Glutamatergic neuron (in vitro differentiated cells): Measurements from ENCODE around the gene MICAL3. TPM values are rescaled to one million over a fixed set of nuclear protein-coding genes. Genes with fewer than 3 reads are reported as not detected.

Experiments used
- DNase-seq: peaks from one replicate; pipeline ENCODE4 v3.0.0; 2022
- H3K27ac Mint-ChIP-seq: one replicate; pipeline ENCODE4 v1.8.0; 2020; ENCODE audit warnings: mild to moderate bottlenecking, mixed read lengths, inconsistent platforms; ENCODE audit not compliant: unreplicated experiment
- H3K27me3 Mint-ChIP-seq: one replicate; pipeline ENCODE4 v1.8.0; 2020; ENCODE audit warnings: mild to moderate bottlenecking, moderate library complexity, mixed read lengths, inconsistent platforms; ENCODE audit not compliant: unreplicated experiment
- H3K36me3 Mint-ChIP-seq: one replicate; pipeline ENCODE4 v1.8.0; 2020; ENCODE audit warnings: mild to moderate bottlenecking, mixed read lengths, inconsistent platforms; ENCODE audit not compliant: unreplicated experiment
- H3K4me1 Mint-ChIP-seq: one replicate; pipeline ENCODE4 v1.8.0; 2020; ENCODE audit warnings: mild to moderate bottlenecking, low read depth, mixed read lengths, inconsistent platforms; ENCODE audit not compliant: unreplicated experiment
- H3K4me3 Mint-ChIP-seq: one replicate; pipeline ENCODE4 v1.8.0; 2020; ENCODE audit warnings: mild to moderate bottlenecking, mixed read lengths, inconsistent platforms; ENCODE audit not compliant: unreplicated experiment
- H3K9me3 Mint-ChIP-seq: one replicate; pipeline ENCODE4 v1.8.0; 2020; ENCODE audit warnings: mild to moderate bottlenecking, moderate library complexity, mixed read lengths, inconsistent platforms; ENCODE audit not compliant: unreplicated experiment
- total RNA-seq: library from RNA; stranded (reverse); fragmentation: NEBNext Ultra II Directional; extraction: Animal tissue kit (Norgen Biotek cat#: 25700); gene quantifications from one replicate; pipeline ENCODE4 v1.2.1, GENCODE V29; 2021; ENCODE audit not compliant: unreplicated experiment
- TF ChIP-seq, protein P1 (sequence below): fragments of 200-600 bp; sonication (generic); IDR thresholded peaks from one replicate; pipeline ENCODE4 v1.5.0; 2021; ENCODE audit not compliant: partially characterized antibody, unreplicated experiment

Gene MICAL3
- total RNA-seq, 1 donor from 2014 or later = 132 TPM

GRCh38 chr22:17968126-17968525, 56.2 kb downstream of the MICAL3 start:
- Mint-ChIP-seq H3K27me3 (peaks cover 11% of the 10 kb centered on the region), H3K36me3 (peaks cover 4% of the 10 kb centered on the region), H3K4me3 (peak overlapping the region; percentile 35), H3K4me1 (peaks cover 70% of the 10 kb centered on the region), H3K9me3 (peaks cover 20% of the 10 kb centered on the region), H3K27ac (peak overlapping the region; percentile 78)
- no peak for DNase-seq
- TF ChIP-seq, protein P1, sequence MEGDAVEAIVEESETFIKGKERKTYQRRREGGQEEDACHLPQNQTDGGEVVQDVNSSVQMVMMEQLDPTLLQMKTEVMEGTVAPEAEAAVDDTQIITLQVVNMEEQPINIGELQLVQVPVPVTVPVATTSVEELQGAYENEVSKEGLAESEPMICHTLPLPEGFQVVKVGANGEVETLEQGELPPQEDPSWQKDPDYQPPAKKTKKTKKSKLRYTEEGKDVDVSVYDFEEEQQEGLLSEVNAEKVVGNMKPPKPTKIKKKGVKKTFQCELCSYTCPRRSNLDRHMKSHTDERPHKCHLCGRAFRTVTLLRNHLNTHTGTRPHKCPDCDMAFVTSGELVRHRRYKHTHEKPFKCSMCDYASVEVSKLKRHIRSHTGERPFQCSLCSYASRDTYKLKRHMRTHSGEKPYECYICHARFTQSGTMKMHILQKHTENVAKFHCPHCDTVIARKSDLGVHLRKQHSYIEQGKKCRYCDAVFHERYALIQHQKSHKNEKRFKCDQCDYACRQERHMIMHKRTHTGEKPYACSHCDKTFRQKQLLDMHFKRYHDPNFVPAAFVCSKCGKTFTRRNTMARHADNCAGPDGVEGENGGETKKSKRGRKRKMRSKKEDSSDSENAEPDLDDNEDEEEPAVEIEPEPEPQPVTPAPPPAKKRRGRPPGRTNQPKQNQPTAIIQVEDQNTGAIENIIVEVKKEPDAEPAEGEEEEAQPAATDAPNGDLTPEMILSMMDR = no peak

GRCh38 chr22:17966403-17966717, 58.0 kb downstream of the MICAL3 start:
- DNase-seq = no peak
- Mint-ChIP-seq H3K4me3 (peak overlapping the region; percentile 46), H3K36me3 (peaks cover 4% of the 10 kb centered on the region), H3K27me3 (peaks cover 8% of the 10 kb centered on the region), H3K4me1 (peaks cover 63% of the 10 kb centered on the region), H3K27ac (peak overlapping the region; percentile 75), H3K9me3 (peaks cover 17% of the 10 kb centered on the region)
- TF ChIP-seq, protein P1 = no peak

DNA sequence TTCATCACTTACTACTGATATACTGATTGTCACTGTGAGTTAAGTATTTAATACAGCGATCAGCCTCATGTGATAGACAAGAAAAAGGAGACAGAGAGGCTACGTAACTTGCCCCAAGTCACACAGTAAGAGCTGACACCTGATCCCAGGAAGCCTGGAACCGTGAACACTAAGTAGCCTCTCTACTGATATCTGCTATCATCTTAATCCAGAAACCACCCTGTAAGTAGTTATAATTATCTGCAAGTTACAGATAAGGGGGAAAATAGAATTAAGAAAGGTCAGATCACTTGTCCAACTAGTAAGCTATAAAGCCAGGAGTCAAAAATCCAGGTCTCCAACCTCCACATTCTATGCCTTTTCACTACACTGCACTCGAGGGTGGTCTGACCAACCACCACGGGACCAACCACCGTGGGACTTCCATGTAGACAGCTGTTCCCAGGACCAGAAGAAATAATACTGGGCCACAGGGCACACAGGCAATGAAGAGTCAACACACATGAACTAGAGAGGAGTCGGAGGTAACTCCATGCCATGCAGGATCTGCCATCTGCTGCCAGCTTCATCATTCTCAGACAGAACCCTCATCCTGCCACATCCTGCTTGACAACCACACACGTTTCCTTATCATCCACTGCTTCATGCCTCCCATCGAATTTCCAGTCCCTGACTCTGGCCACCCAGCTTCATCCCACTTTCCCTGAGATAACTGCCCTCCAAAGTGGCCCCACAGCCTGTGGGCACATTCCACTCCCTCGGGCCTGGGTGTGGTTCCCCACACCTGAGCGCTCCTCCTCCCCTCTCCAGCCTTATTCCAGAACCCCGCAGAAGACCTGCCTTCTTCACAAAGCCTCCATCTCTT, 58.6 kb downstream of the MICAL3 start:
- Mint-ChIP-seq H3K27ac (peak overlapping the region; percentile 75), H3K9me3 (peaks cover 16% of the 10 kb centered on the region), H3K4me1 (peaks cover 67% of the 10 kb centered on the region), H3K4me3 (peak overlapping the region; percentile 46), H3K27me3 (peaks cover 7% of the 10 kb centered on the region), H3K36me3 (peaks cover 4% of the 10 kb centered on the region)
- no peak for DNase-seq
- TF ChIP-seq, protein P1 = no peak

DNA sequence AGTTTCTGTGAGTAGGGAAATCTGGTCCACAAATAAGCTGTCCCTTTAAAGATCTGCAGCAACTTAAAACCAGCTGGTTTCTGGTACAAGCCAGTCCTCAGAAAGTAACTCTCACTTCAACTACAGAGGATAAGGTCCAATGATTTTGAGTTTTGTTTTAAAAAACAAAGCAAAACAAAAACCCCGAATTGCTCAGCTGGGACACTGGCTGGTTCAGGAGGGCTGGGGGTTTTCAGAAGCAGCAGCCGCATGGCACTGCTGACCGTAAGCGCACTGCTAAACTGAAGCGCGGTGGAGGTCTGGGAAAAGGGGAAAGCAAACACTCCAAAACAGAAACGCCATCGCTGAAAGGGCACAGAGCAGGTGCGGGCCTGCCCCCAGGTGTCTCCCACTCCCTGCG, 59.7 kb downstream of the MICAL3 start:
- H3K4me1 Mint-ChIP-seq = peaks cover 64% of the 10 kb centered on the region
- H3K9me3 Mint-ChIP-seq = peaks cover 11% of the 10 kb centered on the region
- H3K4me3 Mint-ChIP-seq = no peak overlapping the region
- TF ChIP-seq, protein P1 = no peak
- H3K27me3 Mint-ChIP-seq = peaks cover under 1% of the 10 kb centered on the region
- H3K27ac Mint-ChIP-seq = no peak overlapping the region
- DNase-seq = no peak
- peaks cover 4% of the 10 kb centered on the region for H3K36me3 Mint-ChIP-seq

DNA sequence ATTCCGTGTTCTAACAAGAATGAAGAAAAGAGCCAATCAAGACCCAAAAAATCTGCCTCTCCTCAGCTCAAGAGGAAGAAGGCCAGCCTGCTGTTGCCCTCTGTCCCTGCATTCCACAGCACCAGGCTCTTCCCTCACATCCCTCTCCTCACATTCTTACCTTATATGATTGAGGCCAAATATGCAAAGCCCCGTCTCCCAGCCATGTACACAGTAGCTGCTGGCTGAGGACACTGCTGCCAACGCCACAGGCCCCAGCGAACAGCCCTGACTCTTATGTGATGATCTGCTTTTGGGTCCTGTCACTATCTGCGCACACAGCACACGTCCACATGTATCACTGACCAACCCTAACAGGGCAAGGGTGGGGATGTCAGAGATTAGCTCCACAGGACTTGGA, 60.2 kb downstream of the MICAL3 start:
- Mint-ChIP-seq H3K4me1 (peaks cover 62% of the 10 kb centered on the region), H3K9me3 (peaks cover 8% of the 10 kb centered on the region), H3K4me3 (no peak overlapping the region), H3K27ac (peak overlapping the region; percentile 29), H3K27me3 (no peaks in the 10 kb centered on the region), H3K36me3 (peaks cover 4% of the 10 kb centered on the region)
- no peak for DNase-seq
- TF ChIP-seq, protein P1 = no peak
